ENCODE data around the gene GRIN2A.
A peak's percentile ranks its signal among the peaks of the same experiment; 100 is the strongest.
"Not testable (repeated sequence)": the region's sequence is repeated elsewhere in the genome, so short reads cannot be mapped to it uniquely, and the experiment has no call there.

Gene GRIN2A

GRCh38 chr16:9875981-9876380 lies 306.2 kb downstream of the GRIN2A start:
- not testable (repeated sequence) for H2AK5ac ChIP-seq (ENCODE audit: low read length); H3K4me3 ChIP-seq (ENCODE audit: low read length); H4K5ac ChIP-seq (ENCODE audit: low read length); H3K27ac ChIP-seq (ENCODE audit: low read depth, low read length); H2BK15ac ChIP-seq (replicated peaks; ENCODE audit: low read depth); H3K4me2 ChIP-seq (ENCODE audit: low read length); H3K79me1 ChIP-seq (ENCODE audit: low read length); H3K79me2 ChIP-seq (ENCODE audit: control insufficient read depth, insufficient read depth, low read length); H3K18ac ChIP-seq (ENCODE audit: low read length); H3K27me3 ChIP-seq (ENCODE audit: insufficient read depth, low read length, poor library complexity); H2BK120ac ChIP-seq (ENCODE audit: low read depth, low read length); H2BK5ac ChIP-seq (ENCODE audit: low read length); H3K36me3 ChIP-seq (ENCODE audit: control insufficient read depth, insufficient read depth, low read length); H4K8ac ChIP-seq (ENCODE audit: low read depth, low read length); H3K4me1 ChIP-seq (ENCODE audit: control insufficient read depth, low read depth, low read length); DNase-seq; H3K23ac ChIP-seq (ENCODE audit: low read length); H3K9ac ChIP-seq (ENCODE audit: low read length); H3K4ac ChIP-seq (ENCODE audit: low read depth, low read length); H3K56ac ChIP-seq (ENCODE audit: low read length)
- no CpG with 5 or more reads among the region's 3 CpGs for WGBS (ENCODE audit: extremely low coverage, insufficient coverage, low lambda C conversion rate)

GRCh38 chr16:9874219-9874618 lies 308.0 kb downstream of the GRIN2A start:
- Histone ChIP-seq H2BK5ac (ENCODE audit: low read length) (no peak overlapping the region), H3K36me3 (ENCODE audit: control insufficient read depth, insufficient read depth, low read length) (no peaks in the 10 kb centered on the region), H3K9ac (ENCODE audit: low read length) (no peak overlapping the region), H2BK15ac (replicated peaks; ENCODE audit: low read depth) (no peak overlapping the region), H3K27ac (ENCODE audit: low read depth, low read length) (no peak overlapping the region), H3K27me3 (ENCODE audit: insufficient read depth, low read length, poor library complexity) (no peaks in the 10 kb centered on the region), H3K79me1 (ENCODE audit: low read length) (no peaks in the 10 kb centered on the region), H4K8ac (ENCODE audit: low read depth, low read length) (no peak overlapping the region), H3K4me2 (ENCODE audit: low read length) (no peak overlapping the region), H3K4ac (ENCODE audit: low read depth, low read length) (no peak overlapping the region), H2BK120ac (ENCODE audit: low read depth, low read length) (no peak overlapping the region), H3K79me2 (ENCODE audit: control insufficient read depth, insufficient read depth, low read length) (no peaks in the 10 kb centered on the region), H3K18ac (ENCODE audit: low read length) (no peak overlapping the region), H3K56ac (ENCODE audit: low read length) (no peak overlapping the region), H3K23ac (ENCODE audit: low read length) (no peak overlapping the region), H3K4me3 (ENCODE audit: low read length) (no peak overlapping the region), H3K4me1 (ENCODE audit: control insufficient read depth, low read depth, low read length) (peaks cover 2% of the 10 kb centered on the region), H4K5ac (ENCODE audit: low read length) (no peak overlapping the region), H2AK5ac (ENCODE audit: low read length) (no peak overlapping the region)
- WGBS (ENCODE audit: extremely low coverage, insufficient coverage, low lambda C conversion rate), result no CpG with 5 or more reads among the region's 7 CpGs
- DNase-seq, result peak; percentile 17

- Histone ChIP-seq H3K18ac (ENCODE audit: low read length) (no peak overlapping the region), H2BK120ac (ENCODE audit: low read depth, low read length) (no peak overlapping the region), H2BK15ac (replicated peaks; ENCODE audit: low read depth) (no peak overlapping the region), H4K8ac (ENCODE audit: low read depth, low read length) (no peak overlapping the region), H3K27ac (ENCODE audit: low read depth, low read length) (no peak overlapping the region), H3K9ac (ENCODE audit: low read length) (no peak overlapping the region), H3K4me1 (ENCODE audit: control insufficient read depth, low read depth, low read length) (peaks cover 2% of the 10 kb centered on the region), H4K5ac (ENCODE audit: low read length) (no peak overlapping the region), H3K4ac (ENCODE audit: low read depth, low read length) (no peak overlapping the region), H3K27me3 (ENCODE audit: insufficient read depth, low read length, poor library complexity) (no peaks in the 10 kb centered on the region), H3K56ac (ENCODE audit: low read length) (no peak overlapping the region), H2BK5ac (ENCODE audit: low read length) (no peak overlapping the region), H3K79me2 (ENCODE audit: control insufficient read depth, insufficient read depth, low read length) (no peaks in the 10 kb centered on the region), H3K4me2 (ENCODE audit: low read length) (no peak overlapping the region), H3K23ac (ENCODE audit: low read length) (no peak overlapping the region), H2AK5ac (ENCODE audit: low read length) (no peak overlapping the region), H3K4me3 (ENCODE audit: low read length) (no peak overlapping the region), H3K36me3 (ENCODE audit: control insufficient read depth, insufficient read depth, low read length) (no peaks in the 10 kb centered on the region), H3K79me1 (ENCODE audit: low read length) (no peaks in the 10 kb centered on the region)
- WGBS (ENCODE audit: extremely low coverage, insufficient coverage, low lambda C conversion rate), result no CpG with 5 or more reads among the region's 2 CpGs
- no peak for DNase-seq
These were observed 311.3 kb downstream of the GRIN2A start for GRCh38 chr16:9870962-9871361.

DNA sequence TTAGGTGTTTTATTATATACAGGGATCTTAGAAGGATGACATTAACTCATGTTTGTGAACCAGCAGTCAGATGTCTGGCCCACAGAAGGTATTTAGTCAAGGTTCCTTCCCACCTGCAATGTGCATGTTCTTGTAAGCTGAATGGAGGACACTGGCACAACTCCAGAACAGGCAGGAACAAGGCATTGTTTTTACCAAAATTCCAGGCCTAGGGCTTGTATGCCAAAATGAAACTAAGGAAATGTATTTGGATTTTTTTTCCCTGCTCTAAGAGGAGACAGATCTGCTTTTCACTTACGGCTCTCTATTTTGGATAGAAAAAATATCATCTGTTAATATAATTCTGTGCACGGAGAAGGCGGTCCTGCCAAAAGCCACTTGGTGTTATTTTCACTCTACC lies 312.5 kb downstream of the GRIN2A start:
- Histone ChIP-seq H3K23ac (ENCODE audit: low read length) (no peak overlapping the region), H3K27me3 (ENCODE audit: insufficient read depth, low read length, poor library complexity) (no peaks in the 10 kb centered on the region), H2AK5ac (ENCODE audit: low read length) (no peak overlapping the region), H3K79me2 (ENCODE audit: control insufficient read depth, insufficient read depth, low read length) (no peaks in the 10 kb centered on the region), H3K18ac (ENCODE audit: low read length) (no peak overlapping the region), H3K4ac (ENCODE audit: low read depth, low read length) (no peak overlapping the region), H3K4me2 (ENCODE audit: low read length) (no peak overlapping the region), H4K8ac (ENCODE audit: low read depth, low read length) (no peak overlapping the region), H3K27ac (ENCODE audit: low read depth, low read length) (no peak overlapping the region), H3K36me3 (ENCODE audit: control insufficient read depth, insufficient read depth, low read length) (no peaks in the 10 kb centered on the region), H3K4me3 (ENCODE audit: low read length) (no peak overlapping the region), H2BK15ac (replicated peaks; ENCODE audit: low read depth) (no peak overlapping the region), H3K4me1 (ENCODE audit: control insufficient read depth, low read depth, low read length) (peaks cover 2% of the 10 kb centered on the region), H2BK5ac (ENCODE audit: low read length) (no peak overlapping the region), H4K5ac (ENCODE audit: low read length) (no peak overlapping the region), H3K79me1 (ENCODE audit: low read length) (no peaks in the 10 kb centered on the region), H2BK120ac (ENCODE audit: low read depth, low read length) (no peak overlapping the region), H3K9ac (ENCODE audit: low read length) (no peak overlapping the region), H3K56ac (ENCODE audit: low read length) (no peak overlapping the region)
- DNase-seq, result no peak
- no CpG with 5 or more reads among the region's 3 CpGs for WGBS (ENCODE audit: extremely low coverage, insufficient coverage, low lambda C conversion rate)

DNA sequence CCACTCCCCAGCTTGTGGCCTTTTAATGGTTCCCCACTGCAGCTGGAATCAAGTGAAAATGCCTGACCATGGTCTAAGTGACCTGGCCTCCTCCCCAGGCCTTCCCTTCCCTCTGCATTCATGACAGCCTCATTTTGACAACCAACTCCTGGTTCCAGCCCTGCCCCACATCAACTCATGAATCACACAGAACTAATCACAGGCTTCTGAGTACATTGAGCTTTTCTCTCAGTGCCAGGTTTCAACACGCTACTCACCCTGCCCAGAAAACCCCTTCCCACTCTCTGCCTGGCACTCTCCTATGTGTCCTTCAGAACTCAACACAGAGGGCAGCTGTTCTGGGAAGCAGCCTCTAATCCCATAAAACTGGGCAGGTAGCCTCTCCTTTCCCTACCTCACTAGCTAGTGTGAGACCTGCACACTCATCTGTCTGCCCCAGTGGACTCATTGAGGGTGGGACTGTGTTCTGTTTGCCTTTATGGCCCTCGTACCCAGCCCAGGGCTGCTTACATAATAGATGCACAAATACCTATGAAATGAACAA lies 313.6 kb downstream of the GRIN2A start:
- Histone ChIP-seq H3K56ac (ENCODE audit: low read length) (no peak overlapping the region), H3K4ac (ENCODE audit: low read depth, low read length) (no peak overlapping the region), H3K79me2 (ENCODE audit: control insufficient read depth, insufficient read depth, low read length) (no peaks in the 10 kb centered on the region), H3K23ac (ENCODE audit: low read length) (no peak overlapping the region), H3K4me2 (ENCODE audit: low read length) (no peak overlapping the region), H3K27me3 (ENCODE audit: insufficient read depth, low read length, poor library complexity) (no peaks in the 10 kb centered on the region), H4K5ac (ENCODE audit: low read length) (no peak overlapping the region), H3K36me3 (ENCODE audit: control insufficient read depth, insufficient read depth, low read length) (no peaks in the 10 kb centered on the region), H3K18ac (ENCODE audit: low read length) (no peak overlapping the region), H2BK120ac (ENCODE audit: low read depth, low read length) (no peak overlapping the region), H2AK5ac (ENCODE audit: low read length) (no peak overlapping the region), H3K79me1 (ENCODE audit: low read length) (no peaks in the 10 kb centered on the region), H2BK5ac (ENCODE audit: low read length) (no peak overlapping the region), H2BK15ac (replicated peaks; ENCODE audit: low read depth) (no peak overlapping the region), H3K27ac (ENCODE audit: low read depth, low read length) (no peak overlapping the region), H3K9ac (ENCODE audit: low read length) (no peak overlapping the region), H4K8ac (ENCODE audit: low read depth, low read length) (no peak overlapping the region), H3K4me1 (ENCODE audit: control insufficient read depth, low read depth, low read length) (no peaks in the 10 kb centered on the region), H3K4me3 (ENCODE audit: low read length) (no peak overlapping the region)
- WGBS (ENCODE audit: extremely low coverage, insufficient coverage, low lambda C conversion rate), result no CpG with 5 or more reads among the region's 2 CpGs
- DNase-seq, result no peak

DNA sequence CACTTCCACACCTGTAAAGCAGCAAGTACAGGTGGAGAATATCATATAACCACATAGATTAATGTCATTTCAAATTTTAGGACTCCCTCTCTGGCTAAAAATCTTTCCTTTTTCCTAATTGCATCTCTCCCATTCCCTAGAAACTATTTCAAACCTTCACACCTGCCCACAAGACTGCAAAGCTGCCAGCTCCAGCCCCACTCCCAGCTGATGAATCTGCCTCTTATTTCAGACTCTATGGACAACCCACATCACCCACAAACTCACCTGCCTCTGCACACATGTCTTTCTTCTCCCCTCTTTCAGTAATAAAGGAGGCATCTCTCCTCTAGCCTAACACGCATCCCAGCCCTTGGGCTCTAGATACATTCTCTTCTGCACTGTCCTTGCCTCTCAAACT lies 315.1 kb downstream of the GRIN2A start:
- Histone ChIP-seq H3K27me3 (ENCODE audit: insufficient read depth, low read length, poor library complexity) (no peaks in the 10 kb centered on the region), H3K4me1 (ENCODE audit: control insufficient read depth, low read depth, low read length) (no peaks in the 10 kb centered on the region), H2BK15ac (replicated peaks; ENCODE audit: low read depth) (no peak overlapping the region), H3K23ac (ENCODE audit: low read length) (no peak overlapping the region), H2AK5ac (ENCODE audit: low read length) (no peak overlapping the region), H4K8ac (ENCODE audit: low read depth, low read length) (no peak overlapping the region), H2BK120ac (ENCODE audit: low read depth, low read length) (no peak overlapping the region), H3K79me1 (ENCODE audit: low read length) (no peaks in the 10 kb centered on the region), H3K18ac (ENCODE audit: low read length) (no peak overlapping the region), H4K5ac (ENCODE audit: low read length) (no peak overlapping the region), H2BK5ac (ENCODE audit: low read length) (no peak overlapping the region), H3K4me2 (ENCODE audit: low read length) (no peak overlapping the region), H3K9ac (ENCODE audit: low read length) (no peak overlapping the region), H3K27ac (ENCODE audit: low read depth, low read length) (no peak overlapping the region), H3K4ac (ENCODE audit: low read depth, low read length) (no peak overlapping the region), H3K79me2 (ENCODE audit: control insufficient read depth, insufficient read depth, low read length) (no peaks in the 10 kb centered on the region), H3K4me3 (ENCODE audit: low read length) (no peak overlapping the region), H3K36me3 (ENCODE audit: control insufficient read depth, insufficient read depth, low read length) (no peaks in the 10 kb centered on the region), H3K56ac (ENCODE audit: low read length) (no peak overlapping the region)
- no CpG with 5 or more reads among the region's 1 CpG for WGBS (ENCODE audit: extremely low coverage, insufficient coverage, low lambda C conversion rate)
- no peak for DNase-seq
